Left lung (tissue), 10 donors: Measurements from ENCODE around the gene TRAF3. TPM values are rescaled to one million over a fixed set of nuclear protein-coding genes. Genes with fewer than 3 reads are reported as not detected.
"Not testable (repeated sequence)": the region's sequence is repeated elsewhere in the genome, so short reads cannot be mapped to it uniquely, and the experiment has no call there.

Experiments used
- ATAC-seq: fragments of 200-7000 bp; cut with Tn5 transposase; one replicate; pipeline ENCODE4 v1.9.1; 2020; ENCODE audit warnings: moderate library complexity
- DNase-seq, 4 donors: peaks; one replicate each; pipeline ENCODE4 v3.0.0-alpha.2; 2013 to 2020
- H3K27ac ChIP-seq, 2 donors: fragments of 200-600 bp; sonication (generic) in 1 of 2; one replicate each; pipeline versions ENCODE4 v1.5.0 to v1.8.0; 2020 to 2021
- H3K27me3 ChIP-seq, 2 donors: fragments of 200-600 bp; sonication (generic) in 1 of 2; one replicate each; pipeline versions ENCODE4 v1.5.0 to v1.8.0; 2020 to 2021
- H3K36me3 ChIP-seq, 2 donors: fragments of 200-600 bp; sonication (generic) in 1 of 2; one replicate each; pipeline versions ENCODE4 v1.5.0 to v1.8.0; 2020 to 2021
- H3K4me1 ChIP-seq, 2 donors: fragments of 200-600 bp; one replicate each; pipeline ENCODE4 v1.8.0; 2021
- H3K4me3 ChIP-seq, 2 donors: fragments of 200-600 bp; sonication (generic) in 1 of 2; one replicate each; pipeline versions ENCODE4 v1.5.0 to v1.8.0; 2020 to 2021; ENCODE audit warnings: mild to moderate bottlenecking in 1 of 2
- H3K9me3 ChIP-seq, 2 donors: fragments of 200-600 bp; sonication (generic) in 1 of 2; one replicate each; pipeline versions ENCODE4 v1.5.0 to v1.8.0; 2020 to 2021
- CTCF ChIP-seq, 2 donors: fragments of 200-600 bp; sonication (generic) in 1 of 2; IDR thresholded peaks; one replicate each; pipeline versions ENCODE4 v1.5.0 to v1.8.0; 2021; ENCODE audit warnings: antibody characterized with exemption in 2 of 2
- intact Hi-C, 2 donors: fragments of 100-400 bp; cut with DNase I; formaldehyde crosslinking; loops; one replicate each; pipeline versions ENCODE4 v1.11.2 to v1.14.2; 2022
- polyA plus RNA-seq, 6 donors: library from polyadenylated mRNA; unstranded; fragments of 120-200 nt; gene quantifications; one replicate each; pipeline ENCODE4 v1.2.1, GENCODE V29; 2013; ENCODE audit not compliant: insufficient read length in 6 of 6
- total RNA-seq, 2 donors: library from RNA; stranded (reverse); fragmentation: NEBNext Ultra II Directional; extraction: Animal tissue kit (Norgen Biotek cat#: 25700); gene quantifications; one replicate each; pipeline ENCODE4 v1.2.1, GENCODE V29; 2021
- donor health status: DM: no; HTN: yes; CAD: no.
- donor health status: DM: no; HTN: no; CAD: no.

The TRAF3 gene
- total and polyA plus RNA-seq, 8 donors = 10.9 to 25.1 (median 13.1) TPM

- intact Hi-C loops = no loop called here
- Histone ChIP-seq H3K4me1 (no peaks in the 10 kb centered on the region), H3K27ac (no peak overlapping the region), H3K4me3 (no peak overlapping the region), H3K9me3 (peaks cover 0 to 11% of the 10 kb centered on the region in 2 donors), H3K27me3 (no peaks in the 10 kb centered on the region), H3K36me3 (no peaks in the 10 kb centered on the region)
- DNase-seq = no peak
- peak; percentile 41 for ATAC-seq
- no peak for TF ChIP-seq CTCF (IDR thresholded peaks at IDR 0.05)
These were observed 85.0 kb downstream of the TRAF3 start for GRCh38 chr14:102862154-102862773.

- no peaks in the 10 kb centered on the region for H3K36me3 ChIP-seq
- no peak overlapping the region for H3K4me3 ChIP-seq
- TF ChIP-seq CTCF (IDR thresholded peaks at IDR 0.05) = no peak
- intact Hi-C loops = no loop called here
- DNase-seq (no peak), ATAC-seq (no peak)
- H3K9me3 ChIP-seq = peaks cover 0 to 11% of the 10 kb centered on the region in 2 donors
- no peaks in the 10 kb centered on the region for H3K27me3 ChIP-seq
- H3K4me1 ChIP-seq = no peaks in the 10 kb centered on the region
- no peak overlapping the region for H3K27ac ChIP-seq
These were observed 86.1 kb downstream of the TRAF3 start for GRCh38 chr14:102863381-102863780.

GRCh38 chr14:102865916-102866315 lies 88.7 kb downstream of the TRAF3 start:
- H3K4me1 ChIP-seq, H3K27ac ChIP-seq, intact Hi-C loops, DNase-seq, ATAC-seq, H3K4me3 ChIP-seq, H3K27me3 ChIP-seq: not testable (repeated sequence)
- H3K36me3 ChIP-seq = peaks cover 0 to 11% of the 10 kb centered on the region in 2 donors
- H3K9me3 ChIP-seq = peaks cover 0 to 11% of the 10 kb centered on the region in 2 donors

GRCh38 chr14:102866982-102867761 lies 89.9 kb downstream of the TRAF3 start:
- Histone ChIP-seq H3K9me3 (peaks cover 0 to 2% of the 10 kb centered on the region in 2 donors), H3K4me3 (no peak overlapping the region), H3K27ac (no peak overlapping the region), H3K36me3 (peaks cover 0 to 23% of the 10 kb centered on the region in 2 donors), H3K27me3 (no peaks in the 10 kb centered on the region), H3K4me1 (peaks cover 0 to 6% of the 10 kb centered on the region in 2 donors)
- no peak for DNase-seq
- peak; percentile 68 for ATAC-seq
- no peak for TF ChIP-seq CTCF (IDR thresholded peaks at IDR 0.05)
- intact Hi-C loops = no loop called here

GRCh38 chr14:102867826-102868580 lies 90.8 kb downstream of the TRAF3 start:
- intact Hi-C loops = no loop called here
- ATAC-seq (no peak), DNase-seq (no peak)
- TF ChIP-seq CTCF (IDR thresholded peaks at IDR 0.05) = no peak
- Histone ChIP-seq H3K27ac (no peak overlapping the region), H3K36me3 (peaks cover 0 to 31% of the 10 kb centered on the region in 2 donors), H3K4me3 (no peak overlapping the region), H3K9me3 (no peaks in the 10 kb centered on the region), H3K4me1 (peaks cover 0 to 6% of the 10 kb centered on the region in 2 donors), H3K27me3 (no peaks in the 10 kb centered on the region)
